ENCODE measurements around the gene ZNF492.

The ZNF492 gene

GRCh38 chr19:22617614-22618320 is 16.4 kb upstream of the ZNF492 start:
- no peak for TF ChIP-seq CTCF (conservative IDR thresholded peaks at IDR 0.05; ENCODE audit: control insufficient read depth, insufficient read depth, low read depth, low read length)
- DNase-seq (ENCODE audit: low read depth), result no peak
- no peak overlapping the region for H3K4me3 ChIP-seq (ENCODE audit: control insufficient read depth, low read depth, low read length)

- H3K4me3 ChIP-seq (ENCODE audit: control insufficient read depth, low read depth, low read length), result no peak overlapping the region
- no peak for DNase-seq (ENCODE audit: low read depth)
- no peak for TF ChIP-seq CTCF (conservative IDR thresholded peaks at IDR 0.05; ENCODE audit: control insufficient read depth, insufficient read depth, low read depth, low read length)
Measured at GRCh38 chr19:22619371-22619770, 14.8 kb upstream of the ZNF492 start.

GRCh38 chr19:22619932-22620331 is 14.2 kb upstream of the ZNF492 start:
- TF ChIP-seq CTCF (conservative IDR thresholded peaks at IDR 0.05; ENCODE audit: control insufficient read depth, insufficient read depth, low read depth, low read length), result no peak
- no peak for DNase-seq (ENCODE audit: low read depth)

GRCh38 chr19:22620401-22620800 is 13.7 kb upstream of the ZNF492 start:
- no peak for TF ChIP-seq CTCF (conservative IDR thresholded peaks at IDR 0.05; ENCODE audit: control insufficient read depth, insufficient read depth, low read depth, low read length)
- H3K4me3 ChIP-seq (ENCODE audit: control insufficient read depth, low read depth, low read length), result no peak overlapping the region
- no peak for DNase-seq (ENCODE audit: low read depth)

More at GRCh38 chr19:22619932-22620331, 14.2 kb upstream of the ZNF492 start:
- H3K4me3 ChIP-seq (ENCODE audit: control insufficient read depth, low read depth, low read length), result no peak overlapping the region

- TF ChIP-seq CTCF (conservative IDR thresholded peaks at IDR 0.05; ENCODE audit: control insufficient read depth, insufficient read depth, low read depth, low read length), result no peak
- no peak for DNase-seq (ENCODE audit: low read depth)
- H3K4me3 ChIP-seq (ENCODE audit: control insufficient read depth, low read depth, low read length), result no peak overlapping the region
Measured at GRCh38 chr19:22620912-22621311, 13.2 kb upstream of the ZNF492 start.

GRCh38 chr19:22622020-22622419 is 12.1 kb upstream of the ZNF492 start:
- TF ChIP-seq CTCF (conservative IDR thresholded peaks at IDR 0.05; ENCODE audit: control insufficient read depth, insufficient read depth, low read depth, low read length), result no peak
- H3K4me3 ChIP-seq (ENCODE audit: control insufficient read depth, low read depth, low read length), result no peak overlapping the region
- DNase-seq (ENCODE audit: low read depth), result no peak
